ENCODE measurements around the gene MGAT5. TPM values are rescaled to one million over a fixed set of nuclear protein-coding genes. Genes with fewer than 3 reads are reported as not detected.

MGAT5 gene
- total RNA-seq, 1 experiment from 2014 or later = 34.0 TPM

DNA sequence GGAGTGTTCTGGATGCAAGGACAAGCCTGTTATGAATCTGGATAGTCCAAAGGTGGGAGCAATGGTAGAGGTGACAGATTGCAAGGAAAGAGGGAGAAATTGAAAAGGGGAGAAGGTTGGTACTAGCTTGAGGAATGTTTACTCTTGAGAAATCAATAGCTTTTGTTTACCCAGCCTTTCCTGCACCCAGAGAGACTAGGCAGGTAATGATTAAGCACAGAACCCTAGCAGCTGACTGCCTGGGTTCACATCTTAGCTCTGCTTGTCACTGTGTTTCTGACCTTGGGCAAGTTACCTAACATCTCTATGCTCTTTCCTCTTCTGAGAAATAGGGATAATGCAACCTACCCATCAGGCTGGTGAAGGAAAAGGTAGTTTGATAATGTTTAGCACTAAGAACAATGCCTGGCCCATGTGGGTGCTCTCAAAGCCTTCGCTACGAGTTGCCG, 178.6 kb downstream of the MGAT5 start:
- no peak overlapping the region for H3K4me3 ChIP-seq (replicated peaks in 1 of 2; ENCODE audit: low read depth in 1 of 2, low read length in 2 of 2)
- H3K9ac ChIP-seq (ENCODE audit: low read length) = no peak overlapping the region
- no peaks in the 10 kb centered on the region for H4K20me1 ChIP-seq (ENCODE audit: insufficient read depth)
- peak overlapping the region; percentile 36 for H3K4me2 ChIP-seq (ENCODE audit: low read length)
- no peaks in the 10 kb centered on the region for H3K9me3 ChIP-seq (ENCODE audit: control insufficient read depth in 1 of 2, insufficient read depth in 1 of 2, low read depth in 1 of 2, low read length in 2 of 2)
- no peak overlapping the region for H3K27ac ChIP-seq (ENCODE audit: low read depth, low read length)
- RAD21 ChIA-PET (ENCODE audit: low non-redundant PET in 1 of 2, low total read pairs in 2 of 2, uncharacterized antibody in 2 of 2, unreplicated experiment in 2 of 2) = no interaction called here
- H3K27me3 ChIP-seq (ENCODE audit: insufficient read depth, low read length) = no peaks in the 10 kb centered on the region
- no peaks in the 10 kb centered on the region for H3K79me2 ChIP-seq (ENCODE audit: insufficient read depth, low read length)
- TF ChIP-seq SRF (IDR thresholded peaks at IDR 0.05; ENCODE audit: low read depth) (no peak), ZFX (IDR thresholded peaks at IDR 0.05) (no peak), CTCF (IDR thresholded peaks at IDR 0.05 in 2 of 3, conservative IDR thresholded peaks at IDR 0.05 in 1 of 3; ENCODE audit: borderline replicate concordance in 1 of 3, insufficient read depth in 1 of 3, low read depth in 2 of 3, low read length in 2 of 3) (no peak), JUND (IDR thresholded peaks at IDR 0.05) (no peak), EZH2phosphoT487 (IDR thresholded peaks at IDR 0.05; ENCODE audit: borderline replicate concordance) (no peak), MAX (IDR thresholded peaks at IDR 0.05) (no peak), POLR2A (IDR thresholded peaks at IDR 0.05; ENCODE audit: borderline replicate concordance, extremely low read depth, insufficient read depth, insufficient read length) (no peak), POLR2AphosphoS5 (IDR thresholded peaks at IDR 0.05; ENCODE audit: low read depth, low read length) (no peak), EGR1 (IDR thresholded peaks at IDR 0.05; ENCODE audit: low read depth) (no peak)
- H3K36me3 ChIP-seq (ENCODE audit: control insufficient read depth in 1 of 2, insufficient read depth in 2 of 2, low read length in 2 of 2) = no peaks in the 10 kb centered on the region
- ATAC-seq (peak; percentile 54), DNase-seq (ENCODE audit: low read depth, low spot score) (no peak)
- CTCF ChIA-PET = interaction anchor here (1.0 kb wide), 1 partner anchor 18 kb away, joined by 3 read pairs; no protein-coding TSS in a partner anchor
- intact Hi-C loops (cut with micrococcal nuclease) = no loop called here
- no peak overlapping the region for H2AFZ ChIP-seq (ENCODE audit: low read depth, low read length, poor library complexity, severe bottlenecking)
- H3K9me2 ChIP-seq (ENCODE audit: insufficient read depth) = no peaks in the 10 kb centered on the region
- POLR2A ChIA-PET = no interaction called here
- no TSS peak for BruUV-seq (replicated peaks)
- peaks cover 4 to 13% of the 10 kb centered on the region in 2 experiments; a peak in 3 of 4 replicates for H3K4me1 ChIP-seq (ENCODE audit: control insufficient read depth in 1 of 2, insufficient read depth in 2 of 2, low read length in 2 of 2)

- no peaks in the 10 kb centered on the region for H3K36me3 ChIP-seq (ENCODE audit: control insufficient read depth in 1 of 2, insufficient read depth in 2 of 2, low read length in 2 of 2)
- ATAC-seq (no peak), DNase-seq (ENCODE audit: low read depth, low spot score) (no peak)
- peaks cover 4 to 13% of the 10 kb centered on the region in 2 experiments; a peak in 3 of 4 replicates for H3K4me1 ChIP-seq (ENCODE audit: control insufficient read depth in 1 of 2, insufficient read depth in 2 of 2, low read length in 2 of 2)
- no peak overlapping the region for H2AFZ ChIP-seq (ENCODE audit: low read depth, low read length, poor library complexity, severe bottlenecking)
- ChIA-PET RAD21 (ENCODE audit: low non-redundant PET in 1 of 2, low total read pairs in 2 of 2, uncharacterized antibody in 2 of 2, unreplicated experiment in 2 of 2) (no interaction called here), CTCF (no interaction called here), POLR2A (no interaction called here)
- no peaks in the 10 kb centered on the region for H3K9me2 ChIP-seq (ENCODE audit: insufficient read depth)
- no peaks in the 10 kb centered on the region for H3K79me2 ChIP-seq (ENCODE audit: insufficient read depth, low read length)
- intact Hi-C loops (cut with micrococcal nuclease) = no loop called here
- H3K9ac ChIP-seq (ENCODE audit: low read length) = no peak overlapping the region
- no peaks in the 10 kb centered on the region for H3K9me3 ChIP-seq (ENCODE audit: control insufficient read depth in 1 of 2, insufficient read depth in 1 of 2, low read depth in 1 of 2, low read length in 2 of 2)
- no peaks in the 10 kb centered on the region for H4K20me1 ChIP-seq (ENCODE audit: insufficient read depth)
- H3K4me2 ChIP-seq (ENCODE audit: low read length) = no peak overlapping the region
- no peak overlapping the region for H3K4me3 ChIP-seq (replicated peaks in 1 of 2; ENCODE audit: low read depth in 1 of 2, low read length in 2 of 2)
- no peaks in the 10 kb centered on the region for H3K27me3 ChIP-seq (ENCODE audit: insufficient read depth, low read length)
- no TSS peak for BruUV-seq (replicated peaks)
- H3K27ac ChIP-seq (ENCODE audit: low read depth, low read length) = no peak overlapping the region
- TF ChIP-seq ZFX (IDR thresholded peaks at IDR 0.05) (no peak), YY1 (IDR thresholded peaks at IDR 0.05; ENCODE audit: extremely low read depth, insufficient replicate concordance, low read depth, low read length) (no peak), SP1 (IDR thresholded peaks at IDR 0.05; ENCODE audit: low read depth) (no peak), MAX (IDR thresholded peaks at IDR 0.05) (no peak), EZH2phosphoT487 (IDR thresholded peaks at IDR 0.05; ENCODE audit: borderline replicate concordance) (no peak), SIN3A (IDR thresholded peaks at IDR 0.05; ENCODE audit: low read depth) (no peak), RAD21 (IDR thresholded peaks at IDR 0.05; ENCODE audit: low read depth) (no peak), ZNF274 (IDR thresholded peaks at IDR 0.05; ENCODE audit: low read depth, low read length) (no peak), ELF1 (IDR thresholded peaks at IDR 0.05; ENCODE audit: borderline replicate concordance, low read depth) (no peak), ATF3 (IDR thresholded peaks at IDR 0.05) (no peak), EZH2 (IDR thresholded peaks at IDR 0.05) (no peak)
These were observed 179.6 kb downstream of the MGAT5 start for GRCh38 chr2:134433469-134433868.

All from HCT116 (cell line).